Measurements from ENCODE around the gene ANKRD52. TPM values are rescaled to one million over a fixed set of nuclear protein-coding genes. Genes with fewer than 3 reads are reported as not detected.

Gene ANKRD52
- 10 to 100 TPM; 46.7 to 50.7 TPM for total RNA-seq

GRCh38 chr12:56258068-56258819 is at the start of gene ANKRD52:
ANKRD52 (minus strand) TSS chr12:56258384; CDS start chr12:56258269, 115 bp downstream.
- ATAC-seq (replicated peaks in 1 of 2) (peak; percentile 98), DNase-seq (peak; percentile 87 to 91)
- Mint-ChIP-seq H3K36me3 (ENCODE audit: insufficient read depth in 2 of 2) (peaks cover 0 to 8% of the 10 kb centered on the region in 2 donors), H3K27me3 (ENCODE audit: low read depth) (no peaks in the 10 kb centered on the region), H3K4me1 (ENCODE audit: low read depth) (peaks cover 27% of the 10 kb centered on the region), H3K27ac (peak within 1 kb of the TSS; percentile 47), H3K9me3 (no peaks in the 10 kb centered on the region), H3K4me3 (peak within 1 kb of the TSS; percentile 92)

GRCh38 chr12:56307221-56307965 is 49.2 kb upstream of the ANKRD52 start:
- H3K4me1 Mint-ChIP-seq (ENCODE audit: low read depth) = peaks cover 6% of the 10 kb centered on the region
- ATAC-seq (replicated peaks in 1 of 2) (no peak), DNase-seq (no peak)
- no peak overlapping the region for H3K4me3 Mint-ChIP-seq
- peaks cover 4 to 10% of the 10 kb centered on the region in 2 donors for H3K36me3 Mint-ChIP-seq (ENCODE audit: insufficient read depth in 2 of 2)
- H3K9me3 Mint-ChIP-seq = no peaks in the 10 kb centered on the region
- H3K27ac Mint-ChIP-seq = no peak overlapping the region
- no peaks in the 10 kb centered on the region for H3K27me3 Mint-ChIP-seq (ENCODE audit: low read depth)

DNA sequence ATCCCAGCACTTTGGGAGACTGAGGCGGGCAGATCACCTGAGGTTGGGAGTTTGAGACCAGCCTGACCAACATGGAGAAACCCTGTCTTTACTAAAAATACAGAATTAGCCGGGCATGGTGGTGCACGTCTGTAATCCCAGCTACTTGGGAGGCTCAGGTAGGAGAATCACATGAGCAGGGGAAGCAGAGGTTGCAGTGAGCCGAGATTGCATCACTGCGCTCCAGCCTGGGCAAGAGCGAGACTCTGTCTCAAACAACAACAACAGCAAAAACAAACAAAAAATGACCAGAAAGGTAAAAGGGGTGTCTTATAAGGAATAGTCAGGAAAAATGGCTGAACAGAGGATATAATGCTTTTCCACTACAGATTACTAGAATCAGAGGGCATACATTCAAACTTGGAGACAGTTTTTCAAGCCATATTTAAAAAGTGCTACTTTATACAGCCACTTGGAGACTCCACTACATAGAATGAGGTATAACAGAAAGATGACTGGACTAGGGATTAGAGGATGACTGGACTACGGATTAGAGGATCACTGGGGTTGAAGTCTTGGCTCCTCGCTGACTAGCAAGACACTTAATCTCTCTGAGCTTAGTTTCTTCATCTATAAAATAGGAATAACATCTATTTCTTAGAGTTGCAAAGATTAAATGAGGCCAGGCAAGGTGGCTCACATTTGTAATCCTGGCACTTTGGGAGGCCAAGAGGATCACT is 46.8 kb upstream of the ANKRD52 start:
- Mint-ChIP-seq H3K4me1 (ENCODE audit: low read depth) (peaks cover 21% of the 10 kb centered on the region), H3K27me3 (ENCODE audit: low read depth) (no peaks in the 10 kb centered on the region), H3K4me3 (no peak overlapping the region), H3K9me3 (no peaks in the 10 kb centered on the region), H3K27ac (no peak overlapping the region), H3K36me3 (ENCODE audit: insufficient read depth in 2 of 2) (peaks cover 2 to 9% of the 10 kb centered on the region in 2 donors)
- ATAC-seq (replicated peaks in 1 of 2) = no peak
- no peak for DNase-seq

DNA sequence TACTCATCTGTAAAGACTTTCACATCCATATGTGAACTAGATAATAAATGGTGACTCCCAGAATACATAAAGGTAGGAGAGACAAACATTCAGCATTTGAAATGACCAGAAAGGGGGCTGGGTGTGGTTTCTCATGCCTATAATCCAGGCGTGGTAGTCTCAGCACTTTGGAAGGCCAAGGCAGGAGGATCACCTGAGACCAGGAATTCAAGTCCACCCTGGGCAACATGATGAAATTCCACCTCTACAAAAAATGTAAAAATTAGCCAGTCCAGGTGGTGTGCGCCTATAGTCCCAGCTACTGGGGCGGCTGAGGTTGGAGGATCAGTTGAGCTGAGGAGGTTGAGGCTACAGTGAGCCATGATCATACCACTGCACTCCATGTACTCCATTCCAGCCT is 46.1 kb upstream of the ANKRD52 start:
- ATAC-seq (replicated peaks in 1 of 2) (no peak), DNase-seq (no peak)
- H3K27ac Mint-ChIP-seq = no peak overlapping the region
- peaks cover 0 to 11% of the 10 kb centered on the region in 2 donors for H3K36me3 Mint-ChIP-seq (ENCODE audit: insufficient read depth in 2 of 2)
- H3K4me3 Mint-ChIP-seq = no peak overlapping the region
- H3K27me3 Mint-ChIP-seq (ENCODE audit: low read depth) = no peaks in the 10 kb centered on the region
- H3K4me1 Mint-ChIP-seq (ENCODE audit: low read depth) = peaks cover 22% of the 10 kb centered on the region
- H3K9me3 Mint-ChIP-seq = no peaks in the 10 kb centered on the region

DNA sequence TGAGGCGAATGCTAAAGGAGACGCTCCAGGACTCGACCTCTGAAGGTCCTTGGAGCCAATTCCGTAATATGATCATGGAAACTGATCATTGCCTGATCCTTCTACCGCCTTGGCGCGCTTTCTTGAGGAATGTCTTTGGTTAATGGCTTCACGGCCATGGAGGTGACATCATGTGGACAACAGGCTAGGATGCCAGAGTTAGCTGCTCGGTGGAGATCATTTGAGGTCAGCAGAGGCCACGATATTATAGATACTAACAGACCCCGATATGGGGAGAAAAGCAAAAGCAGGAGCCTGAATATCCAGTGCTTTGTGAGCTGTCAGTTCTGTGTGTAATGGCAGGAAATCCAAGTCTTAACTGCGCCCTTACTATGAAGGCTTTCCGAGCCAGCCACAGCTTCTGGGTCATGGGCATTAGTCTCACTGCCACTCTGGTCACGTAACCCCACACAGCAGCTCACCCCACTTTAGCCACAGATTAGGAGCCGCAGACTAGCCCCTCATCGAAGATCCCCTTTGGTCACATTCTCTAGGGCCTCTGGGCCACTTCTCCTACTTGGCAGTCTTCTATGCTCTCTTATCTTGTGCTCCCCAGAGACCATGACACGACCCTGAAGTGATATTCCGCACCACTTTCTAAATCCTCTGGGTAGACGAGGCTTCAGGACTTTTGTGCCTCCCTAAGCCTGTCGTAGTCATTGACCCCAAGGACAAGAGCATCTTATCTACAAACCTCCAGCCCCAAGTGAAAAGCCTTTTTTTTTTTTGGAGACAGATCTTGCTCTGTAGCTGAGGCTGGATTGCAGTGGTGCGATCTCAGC is 42.7 kb upstream of the ANKRD52 start:
- peaks cover 55% of the 10 kb centered on the region for H3K4me1 Mint-ChIP-seq (ENCODE audit: low read depth)
- H3K4me3 Mint-ChIP-seq = peak overlapping the region; percentile 95 to 99
- peaks cover 4 to 17% of the 10 kb centered on the region in 2 donors for H3K36me3 Mint-ChIP-seq (ENCODE audit: insufficient read depth in 2 of 2)
- H3K27ac Mint-ChIP-seq = peak overlapping the region; percentile 93
- DNase-seq = no peak
- no peaks in the 10 kb centered on the region for H3K9me3 Mint-ChIP-seq
- no peak for ATAC-seq (replicated peaks in 1 of 2)
- H3K27me3 Mint-ChIP-seq (ENCODE audit: low read depth) = no peaks in the 10 kb centered on the region

GRCh38 chr12:56299853-56300643 is 41.9 kb upstream of the ANKRD52 start, which contains the start of gene CS:
CS (minus strand) TSS chr12:56300330; CDS start chr12:56300201, 129 bp downstream.
- DNase-seq (peak; percentile 99), ATAC-seq (replicated peaks in 1 of 2) (peak; percentile 97)
- peak within 1 kb of the TSS; percentile 95 to 99 for H3K4me3 Mint-ChIP-seq
- peaks cover 4 to 15% of the 10 kb centered on the region in 2 donors for H3K36me3 Mint-ChIP-seq (ENCODE audit: insufficient read depth in 2 of 2)
- H3K9me3 Mint-ChIP-seq = no peaks in the 10 kb centered on the region
- no peaks in the 10 kb centered on the region for H3K27me3 Mint-ChIP-seq (ENCODE audit: low read depth)
- H3K4me1 Mint-ChIP-seq (ENCODE audit: low read depth) = peaks cover 55% of the 10 kb centered on the region
- peak within 1 kb of the TSS; percentile 93 for H3K27ac Mint-ChIP-seq

DNA sequence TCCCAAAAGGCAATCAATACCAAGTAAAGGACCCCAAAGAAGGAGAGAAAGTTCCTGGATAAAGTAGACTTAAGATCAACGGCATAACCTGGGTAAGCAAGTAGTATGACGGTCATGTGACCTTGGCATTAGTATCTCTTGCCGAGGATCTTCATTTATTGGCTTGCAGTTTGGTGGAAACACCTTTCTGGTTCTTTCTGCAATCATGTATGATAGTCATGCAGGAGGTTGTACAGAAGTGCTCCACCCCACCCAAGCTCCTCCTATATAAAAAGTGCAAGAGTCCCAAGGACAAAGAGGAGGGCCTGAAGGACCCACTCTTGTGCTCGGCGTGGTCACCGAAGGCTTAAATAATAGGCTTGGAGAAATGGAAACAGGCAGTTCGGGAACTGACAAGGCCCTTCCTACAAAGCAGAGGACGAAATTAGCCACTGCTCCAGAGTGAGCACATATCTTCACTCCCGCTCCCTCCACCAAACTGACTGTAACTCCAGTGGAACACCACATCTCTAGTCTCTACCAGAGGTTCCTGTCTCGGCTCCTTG is 41.2 kb upstream of the ANKRD52 start:
- Mint-ChIP-seq H3K27ac (peak overlapping the region; percentile 84), H3K4me3 (peak overlapping the region; percentile 95 to 99), H3K27me3 (ENCODE audit: low read depth) (no peaks in the 10 kb centered on the region), H3K9me3 (no peaks in the 10 kb centered on the region), H3K4me1 (ENCODE audit: low read depth) (peaks cover 55% of the 10 kb centered on the region), H3K36me3 (ENCODE audit: insufficient read depth in 2 of 2) (peaks cover 4 to 13% of the 10 kb centered on the region in 2 donors)
- ATAC-seq (replicated peaks in 1 of 2) (peak in 1 of 2 donors; percentile 12), DNase-seq (peak; percentile 19 to 25)

GRCh38 chr12:56298828-56299227 is 40.6 kb upstream of the ANKRD52 start:
- peaks cover 58% of the 10 kb centered on the region for H3K4me1 Mint-ChIP-seq (ENCODE audit: low read depth)
- no peaks in the 10 kb centered on the region for H3K27me3 Mint-ChIP-seq (ENCODE audit: low read depth)
- H3K27ac Mint-ChIP-seq = peak overlapping the region; percentile 84
- H3K36me3 Mint-ChIP-seq (ENCODE audit: insufficient read depth in 2 of 2) = peaks cover 4 to 15% of the 10 kb centered on the region in 2 donors
- no peak for DNase-seq
- no peak for ATAC-seq (replicated peaks in 1 of 2)
- peak overlapping the region; percentile 95 to 99 for H3K4me3 Mint-ChIP-seq
- H3K9me3 Mint-ChIP-seq = no peaks in the 10 kb centered on the region

- Mint-ChIP-seq H3K27me3 (ENCODE audit: low read depth) (no peaks in the 10 kb centered on the region), H3K9me3 (no peaks in the 10 kb centered on the region), H3K4me3 (peak overlapping the region; percentile 4 to 48), H3K27ac (peak overlapping the region; percentile 81), H3K4me1 (ENCODE audit: low read depth) (peaks cover 68% of the 10 kb centered on the region), H3K36me3 (ENCODE audit: insufficient read depth in 2 of 2) (peaks cover 4 to 15% of the 10 kb centered on the region in 2 donors)
- ATAC-seq (replicated peaks in 1 of 2) (no peak), DNase-seq (no peak)
Observed at GRCh38 chr12:56297400-56297799, 39.2 kb upstream of the ANKRD52 start.

DNA sequence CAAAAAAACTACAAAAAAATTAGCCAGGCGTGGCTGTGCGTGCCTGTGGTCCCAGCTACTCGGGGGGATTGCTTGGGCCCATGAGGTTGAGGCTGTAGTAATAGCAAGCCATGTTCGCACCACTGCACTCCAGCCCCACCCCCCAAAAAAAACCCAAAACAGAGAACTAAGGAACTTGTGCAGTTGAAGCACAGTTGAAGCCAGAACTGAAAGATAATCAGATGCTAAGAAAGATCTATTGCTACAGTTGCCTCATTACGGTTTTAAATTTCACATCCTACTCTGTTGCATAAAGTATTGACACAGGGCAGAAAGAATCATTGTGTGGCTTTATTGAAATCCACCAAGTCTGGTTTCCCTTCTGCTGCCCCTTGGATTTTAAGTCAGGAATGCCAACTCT is 38.1 kb upstream of the ANKRD52 start:
- peak overlapping the region in 1 of 2 donors; percentile 4 for H3K4me3 Mint-ChIP-seq
- H3K27ac Mint-ChIP-seq = no peak overlapping the region
- H3K36me3 Mint-ChIP-seq (ENCODE audit: insufficient read depth in 2 of 2) = peaks cover 4 to 16% of the 10 kb centered on the region in 2 donors
- H3K4me1 Mint-ChIP-seq (ENCODE audit: low read depth) = peaks cover 66% of the 10 kb centered on the region
- H3K9me3 Mint-ChIP-seq = no peaks in the 10 kb centered on the region
- no peak for ATAC-seq (replicated peaks in 1 of 2)
- no peaks in the 10 kb centered on the region for H3K27me3 Mint-ChIP-seq (ENCODE audit: low read depth)
- no peak for DNase-seq

- ATAC-seq (replicated peaks in 1 of 2) (no peak), DNase-seq (no peak)
- Mint-ChIP-seq H3K4me3 (no peak overlapping the region), H3K27ac (peak overlapping the region; percentile 16), H3K27me3 (ENCODE audit: low read depth) (no peaks in the 10 kb centered on the region), H3K9me3 (no peaks in the 10 kb centered on the region), H3K4me1 (ENCODE audit: low read depth) (peaks cover 65% of the 10 kb centered on the region), H3K36me3 (ENCODE audit: insufficient read depth in 2 of 2) (peaks cover 4 to 18% of the 10 kb centered on the region in 2 donors)
Observed at GRCh38 chr12:56293795-56294194, 35.6 kb upstream of the ANKRD52 start.
